Mesendoderm (in vitro differentiated cells): ENCODE data around the gene GPRC5D.

Source experiments
- DNase-seq: peaks from one replicate; pipeline ENCODE4 v3.0.0; 2013
- H2AK5ac ChIP-seq: 2 replicates; pipeline ENCODE4 v1.6.1; 2013; ENCODE audit warnings: low read length, inconsistent platforms
- H2BK120ac ChIP-seq: 2 replicates; pipeline ENCODE4 v1.6.1; 2013; ENCODE audit warnings: low read depth, mild to moderate bottlenecking, low read length, moderate library complexity, mixed read lengths
- H2BK15ac ChIP-seq: replicated peaks from 2 replicates; pipeline ENCODE4 v1.6.1; 2013; ENCODE audit warnings: low read depth, mild to moderate bottlenecking, moderate library complexity
- H2BK5ac ChIP-seq: 2 replicates; pipeline ENCODE4 v1.6.1; 2013; ENCODE audit warnings: low read length, inconsistent platforms
- H3K18ac ChIP-seq: 2 replicates; pipeline ENCODE4 v1.6.1; 2013; ENCODE audit warnings: mild to moderate bottlenecking, low read length, mixed read lengths
- H3K23ac ChIP-seq: one replicate; pipeline ENCODE4 v1.6.1; 2013; ENCODE audit warnings: low read length
- H3K27ac ChIP-seq: 2 replicates; pipeline ENCODE4 v1.5.1; 2013; ENCODE audit warnings: low read depth, mild to moderate bottlenecking, inconsistent platforms, low read length, moderate library complexity
- H3K27me3 ChIP-seq: 2 replicates; pipeline ENCODE4 v1.6.1; 2013; ENCODE audit warnings: low read length, control low read depth, mild to moderate bottlenecking, inconsistent platforms; ENCODE audit not compliant: insufficient read depth, poor library complexity
- H3K36me3 ChIP-seq: 2 replicates; pipeline ENCODE4 v1.6.1; 2013; ENCODE audit warnings: low read length, inconsistent platforms; ENCODE audit not compliant: control insufficient read depth, insufficient read depth
- H3K4ac ChIP-seq: one replicate; pipeline ENCODE4 v1.6.1; 2013; ENCODE audit warnings: low read depth, mild to moderate bottlenecking, low read length, moderate library complexity
- H3K4me1 ChIP-seq: 2 replicates; pipeline ENCODE4 v1.6.1; 2013; ENCODE audit warnings: low read depth, low read length, inconsistent platforms; ENCODE audit not compliant: control insufficient read depth
- H3K4me2 ChIP-seq: 2 replicates; pipeline ENCODE4 v1.6.1; 2013; ENCODE audit warnings: low read length
- H3K4me3 ChIP-seq: 2 replicates; pipeline ENCODE4 v1.5.1; 2013; ENCODE audit warnings: mild to moderate bottlenecking, low read length
- H3K56ac ChIP-seq: one replicate; pipeline ENCODE4 v1.6.1; 2013; ENCODE audit warnings: low read length
- H3K79me1 ChIP-seq: 2 replicates; pipeline ENCODE4 v1.6.1; 2013; ENCODE audit warnings: low read length, inconsistent platforms
- H3K79me2 ChIP-seq: 2 replicates; pipeline ENCODE4 v1.6.1; 2013; ENCODE audit warnings: mild to moderate bottlenecking, low read length; ENCODE audit not compliant: control insufficient read depth, insufficient read depth
- H3K9ac ChIP-seq: 2 replicates; pipeline ENCODE4 v1.6.1; 2013; ENCODE audit warnings: low read length, inconsistent platforms
- H4K5ac ChIP-seq: one replicate; pipeline ENCODE4 v1.6.1; 2013; ENCODE audit warnings: low read length
- H4K8ac ChIP-seq: one replicate; pipeline ENCODE4 v1.6.1; 2013; ENCODE audit warnings: low read depth, mild to moderate bottlenecking, control low read depth, low read length, moderate library complexity
- WGBS: extraction: QIAGEN DNeasy Blood & Tissue Kit; methylation state at CpG from one replicate; pipeline ENCODE4 v1.1.7; 2013; ENCODE audit warnings: low lambda C conversion rate, missing lambda C conversion rate; ENCODE audit not compliant: insufficient coverage; ENCODE audit errors: extremely low coverage; 5-methylcytosine and 5-hydroxymethylcytosine counted together

The GPRC5D gene

GRCh38 chr12:12909995-12910420, 42.0 kb downstream of the GPRC5D start:
- H4K5ac ChIP-seq: no peak overlapping the region
- H3K27ac ChIP-seq: no peak overlapping the region
- no CpG with 5 or more reads among the region's 4 CpGs for WGBS
- H3K4me2 ChIP-seq: no peak overlapping the region
- H2AK5ac ChIP-seq: no peak overlapping the region
- no peaks in the 10 kb centered on the region for H3K79me1 ChIP-seq
- no peak overlapping the region for H3K56ac ChIP-seq
- DNase-seq: no peak
- no peaks in the 10 kb centered on the region for H3K79me2 ChIP-seq
- H2BK15ac ChIP-seq: no peak overlapping the region
- H2BK5ac ChIP-seq: no peak overlapping the region
- no peak overlapping the region for H3K4me3 ChIP-seq
- no peaks in the 10 kb centered on the region for H3K36me3 ChIP-seq
- no peaks in the 10 kb centered on the region for H3K4me1 ChIP-seq
- H3K9ac ChIP-seq: no peak overlapping the region
- no peak overlapping the region for H2BK120ac ChIP-seq
- H3K27me3 ChIP-seq: no peaks in the 10 kb centered on the region
- H4K8ac ChIP-seq: no peak overlapping the region
- no peak overlapping the region for H3K4ac ChIP-seq
- no peak overlapping the region for H3K18ac ChIP-seq
- no peak overlapping the region for H3K23ac ChIP-seq

- Histone ChIP-seq H3K56ac (no peak overlapping the region), H3K4ac (no peak overlapping the region), H4K5ac (no peak overlapping the region), H2BK15ac (no peak overlapping the region), H2BK120ac (no peak overlapping the region), H3K18ac (no peak overlapping the region), H3K9ac (no peak overlapping the region), H3K23ac (no peak overlapping the region), H3K27ac (no peak overlapping the region), H4K8ac (no peak overlapping the region), H3K79me1 (no peaks in the 10 kb centered on the region), H3K4me1 (no peaks in the 10 kb centered on the region), H3K4me3 (no peak overlapping the region), H3K27me3 (no peaks in the 10 kb centered on the region), H3K4me2 (no peak overlapping the region), H3K79me2 (no peaks in the 10 kb centered on the region), H3K36me3 (no peaks in the 10 kb centered on the region), H2BK5ac (no peak overlapping the region), H2AK5ac (no peak overlapping the region)
- no peak for DNase-seq
- no CpG with 5 or more reads among the region's 4 CpGs for WGBS
Measured at GRCh38 chr12:12909228-12909994, 42.6 kb downstream of the GPRC5D start.

GRCh38 chr12:12908711-12909110, 43.3 kb downstream of the GPRC5D start:
- Histone ChIP-seq H3K79me1 (no peaks in the 10 kb centered on the region), H3K23ac (no peak overlapping the region), H3K18ac (no peak overlapping the region), H3K4me2 (no peak overlapping the region), H4K5ac (no peak overlapping the region), H3K9ac (no peak overlapping the region), H3K4me3 (no peak overlapping the region), H2BK15ac (no peak overlapping the region), H3K56ac (no peak overlapping the region), H3K27me3 (no peaks in the 10 kb centered on the region), H3K4ac (no peak overlapping the region), H3K36me3 (no peaks in the 10 kb centered on the region), H4K8ac (no peak overlapping the region), H3K79me2 (no peaks in the 10 kb centered on the region), H3K4me1 (no peaks in the 10 kb centered on the region), H2BK5ac (no peak overlapping the region), H2AK5ac (no peak overlapping the region), H3K27ac (no peak overlapping the region), H2BK120ac (no peak overlapping the region)
- no peak for DNase-seq
- WGBS: no CpG with 5 or more reads among the region's 12 CpGs

- no peak overlapping the region for H2BK15ac ChIP-seq
- no peak overlapping the region for H2AK5ac ChIP-seq
- H3K4me2 ChIP-seq: no peak overlapping the region
- H3K9ac ChIP-seq: no peak overlapping the region
- no peak overlapping the region for H3K18ac ChIP-seq
- no peak overlapping the region for H3K4ac ChIP-seq
- H3K79me2 ChIP-seq: no peaks in the 10 kb centered on the region
- H3K56ac ChIP-seq: no peak overlapping the region
- H4K8ac ChIP-seq: no peak overlapping the region
- H3K23ac ChIP-seq: no peak overlapping the region
- H3K79me1 ChIP-seq: no peaks in the 10 kb centered on the region
- H3K4me3 ChIP-seq: no peak overlapping the region
- no peak overlapping the region for H2BK5ac ChIP-seq
- no peaks in the 10 kb centered on the region for H3K4me1 ChIP-seq
- H3K27me3 ChIP-seq: no peaks in the 10 kb centered on the region
- no CpG with 5 or more reads among the region's 14 CpGs for WGBS
- H3K36me3 ChIP-seq: no peaks in the 10 kb centered on the region
- H3K27ac ChIP-seq: no peak overlapping the region
- no peak overlapping the region for H2BK120ac ChIP-seq
- no peak for DNase-seq
- H4K5ac ChIP-seq: no peak overlapping the region
Measured at GRCh38 chr12:12908252-12908651, 43.7 kb downstream of the GPRC5D start.

GRCh38 chr12:12907552-12907951, 44.4 kb downstream of the GPRC5D start:
- H3K79me2 ChIP-seq: no peaks in the 10 kb centered on the region
- H3K4ac ChIP-seq: no peak overlapping the region
- no peak overlapping the region for H2AK5ac ChIP-seq
- no peak overlapping the region for H3K9ac ChIP-seq
- no peaks in the 10 kb centered on the region for H3K27me3 ChIP-seq
- H3K4me1 ChIP-seq: no peaks in the 10 kb centered on the region
- no peak overlapping the region for H4K8ac ChIP-seq
- no peak overlapping the region for H3K4me2 ChIP-seq
- no peak overlapping the region for H4K5ac ChIP-seq
- DNase-seq: no peak
- no peaks in the 10 kb centered on the region for H3K79me1 ChIP-seq
- H2BK5ac ChIP-seq: no peak overlapping the region
- no peaks in the 10 kb centered on the region for H3K36me3 ChIP-seq
- no peak overlapping the region for H3K18ac ChIP-seq
- WGBS: no CpG with 5 or more reads among the region's 5 CpGs
- H2BK15ac ChIP-seq: no peak overlapping the region
- no peak overlapping the region for H2BK120ac ChIP-seq
- H3K23ac ChIP-seq: no peak overlapping the region
- H3K27ac ChIP-seq: no peak overlapping the region
- no peak overlapping the region for H3K4me3 ChIP-seq
- no peak overlapping the region for H3K56ac ChIP-seq
